GM19099 (cell line): Measurements from ENCODE around the gene SH3PXD2B.

Experiments used
- POLR2A ChIP-seq: IDR thresholded peaks from 3 replicates; pipeline ENCODE4 v1.6.1; 2011; ENCODE audit warnings: low read depth; ENCODE audit not compliant: insufficient read length; ENCODE audit errors: extremely low read depth

SH3PXD2B gene

GRCh38 chr5:172473427-172473826, 19.1 kb upstream of the SH3PXD2B start:
- no peak for TF ChIP-seq POLR2A

- TF ChIP-seq POLR2A, result no peak
Measured at GRCh38 chr5:172469697-172470096, 15.4 kb upstream of the SH3PXD2B start.

GRCh38 chr5:172466062-172466461, 11.7 kb upstream of the SH3PXD2B start:
- TF ChIP-seq POLR2A, result no peak

- TF ChIP-seq POLR2A, result no peak
Measured at GRCh38 chr5:172463031-172463430, 8.7 kb upstream of the SH3PXD2B start.

- TF ChIP-seq POLR2A, result no peak
Measured at GRCh38 chr5:172459783-172460165, 5.4 kb upstream of the SH3PXD2B start.

GRCh38 chr5:172458976-172459782, 4.9 kb upstream of the SH3PXD2B start:
- no peak for TF ChIP-seq POLR2A

- TF ChIP-seq POLR2A, result no peak
Measured at GRCh38 chr5:172456076-172456722, 1.9 kb upstream of the SH3PXD2B start.

GRCh38 chr5:172455511-172456061, 1.3 kb upstream of the SH3PXD2B start:
- no peak for TF ChIP-seq POLR2A

- no peak for TF ChIP-seq POLR2A
Measured at GRCh38 chr5:172455087-172455381, 709 bp upstream of the SH3PXD2B start.

- TF ChIP-seq POLR2A, result no peak
Measured at GRCh38 chr5:172453986-172454357, 353 bp downstream of the SH3PXD2B start.

GRCh38 chr5:172453206-172453985, 929 bp downstream of the SH3PXD2B start:
- no peak for TF ChIP-seq POLR2A

- TF ChIP-seq POLR2A, result no peak
Measured at GRCh38 chr5:172452398-172453205, 1.7 kb downstream of the SH3PXD2B start.

- no peak for TF ChIP-seq POLR2A
Measured at GRCh38 chr5:172451771-172452197, 2.5 kb downstream of the SH3PXD2B start.

- TF ChIP-seq POLR2A, result no peak
Measured at GRCh38 chr5:172450861-172451695, 3.2 kb downstream of the SH3PXD2B start.

- no peak for TF ChIP-seq POLR2A
Measured at GRCh38 chr5:172450453-172450852, 3.9 kb downstream of the SH3PXD2B start.

GRCh38 chr5:172448999-172449398, 5.3 kb downstream of the SH3PXD2B start:
- TF ChIP-seq POLR2A, result no peak
